ENCODE data around the gene ADGRV1. TPM values are rescaled to one million over a fixed set of nuclear protein-coding genes. Genes with fewer than 3 reads are reported as not detected.
"Not testable (repeated sequence)": the region's sequence is repeated elsewhere in the genome, so short reads cannot be mapped to it uniquely, and the experiment has no call there.

Gene ADGRV1
- polyA plus RNA-seq, 4 donors: 2.6 to 2.9 (median 2.7) TPM; not detected in 1

DNA sequence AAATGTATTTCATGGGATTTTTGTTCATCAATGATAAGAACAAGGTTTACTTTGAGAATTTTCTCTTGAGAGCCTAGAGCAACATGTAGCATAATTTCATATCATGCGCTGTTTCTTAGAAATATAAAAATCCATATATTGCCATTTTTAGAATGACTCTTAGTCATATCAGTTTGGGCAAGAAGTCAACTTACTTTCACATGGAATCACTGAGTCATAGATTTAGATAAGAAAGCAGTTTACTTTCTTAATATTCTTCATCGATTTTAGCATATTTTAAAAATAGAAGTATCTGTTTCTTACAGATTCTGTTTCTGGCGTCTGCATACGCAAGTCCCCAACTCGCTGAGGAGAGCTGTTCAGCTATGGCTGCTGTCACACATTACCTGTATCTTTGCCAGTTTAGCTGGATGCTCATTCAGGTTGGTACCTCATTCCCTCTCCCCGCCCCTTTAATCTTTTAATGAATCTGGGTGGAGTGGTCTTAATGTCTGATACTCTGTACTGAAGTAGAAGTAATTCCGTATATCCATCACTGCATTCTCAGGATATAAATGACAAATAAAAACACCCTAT, 406.6 kb downstream of the ADGRV1 start:
- Histone ChIP-seq H3K4me1 (ENCODE audit: control insufficient read depth in 3 of 3, insufficient read depth in 2 of 3, low read depth in 1 of 3, low read length in 2 of 3) (no peaks in the 10 kb centered on the region), H3K27ac (ENCODE audit: low read depth in 1 of 3, low read length in 2 of 3) (no peak overlapping the region), H3K36me3 (ENCODE audit: control insufficient read depth in 3 of 3, insufficient read depth in 2 of 3, low read depth in 1 of 3, low read length in 3 of 3) (no peaks in the 10 kb centered on the region), H3K4me3 (ENCODE audit: low read depth in 1 of 3, low read length in 3 of 3) (no peak overlapping the region), H3K27me3 (ENCODE audit: control insufficient read depth in 3 of 3, insufficient read depth in 3 of 3, low read length in 3 of 3) (no peaks in the 10 kb centered on the region), H3K9me3 (ENCODE audit: control insufficient read depth in 2 of 2, insufficient read depth in 1 of 2, low read depth in 1 of 2, low read length in 1 of 2) (peaks cover 0 to 6% of the 10 kb centered on the region in 2 donors)
- WGBS, 3 donors: 86 to 90% (median 88%) methylated on average over 7 of the region's 7 CpGs
- FAIRE-seq (no peak), DNase-seq (no peak)

GRCh38 chr5:90967443-90967842, 408.8 kb downstream of the ADGRV1 start:
- no peak for DNase-seq
- Histone ChIP-seq H3K9me3 (ENCODE audit: control insufficient read depth in 2 of 2, insufficient read depth in 1 of 2, low read depth in 1 of 2, low read length in 1 of 2) (peaks cover 0 to 6% of the 10 kb centered on the region in 2 donors), H3K36me3 (ENCODE audit: control insufficient read depth in 3 of 3, insufficient read depth in 2 of 3, low read depth in 1 of 3, low read length in 3 of 3) (no peaks in the 10 kb centered on the region), H3K4me1 (ENCODE audit: control insufficient read depth in 3 of 3, insufficient read depth in 2 of 3, low read depth in 1 of 3, low read length in 2 of 3) (no peaks in the 10 kb centered on the region), H3K4me3 (ENCODE audit: low read depth in 1 of 3, low read length in 3 of 3) (no peak overlapping the region), H3K27ac (ENCODE audit: low read depth in 1 of 3, low read length in 2 of 3) (no peak overlapping the region), H3K27me3 (ENCODE audit: control insufficient read depth in 3 of 3, insufficient read depth in 3 of 3, low read length in 3 of 3) (no peaks in the 10 kb centered on the region)
- WGBS, 3 donors: 43 to 50% (median 45%) methylated on average over 2 of the region's 2 CpGs
- FAIRE-seq: no peak

DNA sequence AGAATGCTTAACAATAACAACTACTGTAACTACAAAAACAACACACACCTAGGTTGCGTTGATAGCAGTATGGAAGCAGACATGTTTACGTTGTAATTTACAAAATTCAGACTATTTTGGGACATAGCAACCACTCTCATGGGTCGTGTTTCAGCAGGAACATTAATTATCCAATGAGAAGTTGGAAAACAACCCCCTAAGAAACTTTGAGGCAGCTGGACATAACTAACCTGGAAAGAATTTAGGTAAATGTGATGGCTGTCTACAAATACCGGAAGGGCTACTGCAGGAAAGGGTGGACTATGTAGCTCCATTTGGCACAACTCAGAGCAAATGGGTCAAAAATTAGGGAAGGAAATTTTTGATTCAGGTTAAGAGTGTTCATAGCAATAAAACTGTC, 409.3 kb downstream of the ADGRV1 start:
- FAIRE-seq: no peak
- Histone ChIP-seq H3K27ac (ENCODE audit: low read depth in 1 of 3, low read length in 2 of 3) (no peak overlapping the region), H3K27me3 (ENCODE audit: control insufficient read depth in 3 of 3, insufficient read depth in 3 of 3, low read length in 3 of 3) (no peaks in the 10 kb centered on the region), H3K36me3 (ENCODE audit: control insufficient read depth in 3 of 3, insufficient read depth in 2 of 3, low read depth in 1 of 3, low read length in 3 of 3) (no peaks in the 10 kb centered on the region), H3K4me3 (ENCODE audit: low read depth in 1 of 3, low read length in 3 of 3) (no peak overlapping the region), H3K9me3 (ENCODE audit: control insufficient read depth in 2 of 2, insufficient read depth in 1 of 2, low read depth in 1 of 2, low read length in 1 of 2) (peaks cover 0 to 6% of the 10 kb centered on the region in 2 donors), H3K4me1 (ENCODE audit: control insufficient read depth in 3 of 3, insufficient read depth in 2 of 3, low read depth in 1 of 3, low read length in 2 of 3) (no peaks in the 10 kb centered on the region)
- 66 to 83% (median 78%) methylated on average over 4 of the region's 4 CpGs for WGBS, 3 donors
- DNase-seq: no peak

DNA sequence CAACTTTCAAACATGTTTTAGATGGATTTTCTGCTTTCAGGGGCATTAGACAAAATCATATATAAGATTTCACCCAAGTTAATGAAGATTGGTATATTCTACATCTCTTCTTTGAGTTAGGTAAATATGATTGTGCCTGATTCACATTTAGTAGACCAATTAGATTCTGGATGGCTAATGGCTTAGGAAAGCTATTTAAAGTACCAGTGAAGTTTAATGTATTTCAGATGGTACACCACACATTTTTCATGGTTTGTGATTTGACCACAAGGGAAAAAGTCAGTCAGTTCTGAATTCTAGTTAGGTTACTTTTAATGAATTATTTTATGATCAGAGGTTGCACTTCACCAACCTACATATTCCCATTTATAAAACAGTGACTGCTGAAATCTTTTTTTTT, 409.7 kb downstream of the ADGRV1 start:
- H3K27me3 ChIP-seq (ENCODE audit: control insufficient read depth in 3 of 3, insufficient read depth in 3 of 3, low read length in 3 of 3): no peaks in the 10 kb centered on the region
- H3K4me1 ChIP-seq (ENCODE audit: control insufficient read depth in 3 of 3, insufficient read depth in 2 of 3, low read depth in 1 of 3, low read length in 2 of 3): no peaks in the 10 kb centered on the region
- no peak overlapping the region for H3K4me3 ChIP-seq (ENCODE audit: low read depth in 1 of 3, low read length in 3 of 3)
- no peak for FAIRE-seq
- H3K27ac ChIP-seq (ENCODE audit: low read depth in 1 of 3, low read length in 2 of 3): no peak overlapping the region
- no peak for DNase-seq
- no peaks in the 10 kb centered on the region for H3K36me3 ChIP-seq (ENCODE audit: control insufficient read depth in 3 of 3, insufficient read depth in 2 of 3, low read depth in 1 of 3, low read length in 3 of 3)
- H3K9me3 ChIP-seq (ENCODE audit: control insufficient read depth in 2 of 2, insufficient read depth in 1 of 2, low read depth in 1 of 2, low read length in 1 of 2): peaks cover 0 to 6% of the 10 kb centered on the region in 2 donors

DNA sequence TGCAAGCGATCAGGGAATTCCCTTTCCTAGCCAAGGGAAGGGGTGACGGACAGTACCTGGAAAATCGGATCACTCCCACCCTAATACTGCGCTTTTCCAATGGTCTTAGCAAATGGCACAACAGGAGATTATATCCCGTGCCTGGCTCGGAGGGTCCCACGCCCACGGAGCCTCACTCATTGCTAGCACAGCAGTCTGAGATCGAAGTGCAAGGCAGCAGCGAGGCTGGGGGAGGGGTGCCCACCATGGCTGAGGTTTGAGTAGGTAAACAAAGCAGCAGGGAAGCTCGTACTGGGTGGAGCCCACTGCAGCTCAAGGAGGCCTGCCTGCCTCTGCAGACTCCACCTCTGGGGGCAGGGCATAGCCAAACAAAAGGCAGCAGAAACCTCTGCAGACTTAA, 411.3 kb downstream of the ADGRV1 start:
- H3K36me3 ChIP-seq (ENCODE audit: control insufficient read depth in 3 of 3, insufficient read depth in 2 of 3, low read depth in 1 of 3, low read length in 3 of 3); H3K4me3 ChIP-seq (ENCODE audit: low read depth in 1 of 3, low read length in 3 of 3); DNase-seq; H3K27me3 ChIP-seq (ENCODE audit: control insufficient read depth in 3 of 3, insufficient read depth in 3 of 3, low read length in 3 of 3); H3K27ac ChIP-seq (ENCODE audit: low read depth in 1 of 3, low read length in 2 of 3); FAIRE-seq; H3K9me3 ChIP-seq (ENCODE audit: control insufficient read depth in 2 of 2, insufficient read depth in 1 of 2, low read depth in 1 of 2, low read length in 1 of 2); H3K4me1 ChIP-seq (ENCODE audit: control insufficient read depth in 3 of 3, insufficient read depth in 2 of 3, low read depth in 1 of 3, low read length in 2 of 3): not testable (repeated sequence)
- WGBS, 3 donors: 84 to 94% (median 91%) methylated on average over 11 of the region's 11 CpGs

GRCh38 chr5:90981177-90981576, 422.6 kb downstream of the ADGRV1 start:
- Histone ChIP-seq H3K4me3 (ENCODE audit: low read depth in 1 of 3, low read length in 3 of 3) (no peak overlapping the region), H3K36me3 (ENCODE audit: control insufficient read depth in 3 of 3, insufficient read depth in 2 of 3, low read depth in 1 of 3, low read length in 3 of 3) (no peaks in the 10 kb centered on the region), H3K4me1 (ENCODE audit: control insufficient read depth in 3 of 3, insufficient read depth in 2 of 3, low read depth in 1 of 3, low read length in 2 of 3) (no peaks in the 10 kb centered on the region), H3K27ac (ENCODE audit: low read depth in 1 of 3, low read length in 2 of 3) (no peak overlapping the region), H3K27me3 (ENCODE audit: control insufficient read depth in 3 of 3, insufficient read depth in 3 of 3, low read length in 3 of 3) (no peaks in the 10 kb centered on the region), H3K9me3 (ENCODE audit: control insufficient read depth in 2 of 2, insufficient read depth in 1 of 2, low read depth in 1 of 2, low read length in 1 of 2) (no peaks in the 10 kb centered on the region)
- FAIRE-seq (no peak), DNase-seq (no peak)
- 92 to 94% (median 93%) methylated on average over 5 of the region's 5 CpGs for WGBS, 3 donors

- H3K27me3 ChIP-seq (ENCODE audit: control insufficient read depth in 3 of 3, insufficient read depth in 3 of 3, low read length in 3 of 3): no peaks in the 10 kb centered on the region
- DNase-seq (no peak), FAIRE-seq (no peak)
- no peaks in the 10 kb centered on the region for H3K36me3 ChIP-seq (ENCODE audit: control insufficient read depth in 3 of 3, insufficient read depth in 2 of 3, low read depth in 1 of 3, low read length in 3 of 3)
- whole genome bisulfite sequencing, 3 donors: 0 to 96% (median 93%) methylated on average over 1 of the region's 1 CpG
- H3K27ac ChIP-seq (ENCODE audit: low read depth in 1 of 3, low read length in 2 of 3): no peak overlapping the region
- H3K9me3 ChIP-seq (ENCODE audit: control insufficient read depth in 2 of 2, insufficient read depth in 1 of 2, low read depth in 1 of 2, low read length in 1 of 2): no peaks in the 10 kb centered on the region
- H3K4me1 ChIP-seq (ENCODE audit: control insufficient read depth in 3 of 3, insufficient read depth in 2 of 3, low read depth in 1 of 3, low read length in 2 of 3): no peaks in the 10 kb centered on the region
- no peak overlapping the region for H3K4me3 ChIP-seq (ENCODE audit: low read depth in 1 of 3, low read length in 3 of 3)
Measured at GRCh38 chr5:90981821-90982220, 423.2 kb downstream of the ADGRV1 start.

GRCh38 chr5:90982576-90982975, 424.0 kb downstream of the ADGRV1 start:
- 66 to 80% (median 70%) methylated on average over 4 of the region's 4 CpGs for WGBS, 3 donors
- no peak for FAIRE-seq

DNA sequence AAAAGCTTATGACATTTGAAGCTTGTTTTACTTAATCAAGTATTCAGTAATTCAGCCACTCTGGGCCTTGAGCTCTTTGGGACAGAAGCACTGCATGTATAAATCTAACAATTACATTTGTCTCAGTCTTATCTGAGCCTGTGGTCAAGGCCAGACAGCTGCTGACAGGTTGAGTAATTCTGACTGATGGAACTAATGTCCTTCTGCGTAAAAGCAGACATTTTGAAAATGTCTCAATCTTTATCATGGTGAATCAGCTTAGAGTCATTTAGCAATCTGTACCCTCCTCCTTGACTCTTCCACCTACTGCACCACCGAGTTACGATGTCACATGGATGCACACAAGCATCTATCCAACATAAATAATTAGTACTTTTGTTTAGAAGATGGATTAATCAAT, 424.6 kb downstream of the ADGRV1 start:
- Histone ChIP-seq H3K9me3 (ENCODE audit: control insufficient read depth in 2 of 2, insufficient read depth in 1 of 2, low read depth in 1 of 2, low read length in 1 of 2) (no peaks in the 10 kb centered on the region), H3K36me3 (ENCODE audit: control insufficient read depth in 3 of 3, insufficient read depth in 2 of 3, low read depth in 1 of 3, low read length in 3 of 3) (no peaks in the 10 kb centered on the region), H3K27ac (ENCODE audit: low read depth in 1 of 3, low read length in 2 of 3) (no peak overlapping the region), H3K27me3 (ENCODE audit: control insufficient read depth in 3 of 3, insufficient read depth in 3 of 3, low read length in 3 of 3) (no peaks in the 10 kb centered on the region), H3K4me3 (ENCODE audit: low read depth in 1 of 3, low read length in 3 of 3) (no peak overlapping the region), H3K4me1 (ENCODE audit: control insufficient read depth in 3 of 3, insufficient read depth in 2 of 3, low read depth in 1 of 3, low read length in 2 of 3) (no peaks in the 10 kb centered on the region)
- DNase-seq (peak in 1 of 2 donors; percentile 8), FAIRE-seq (no peak)
- 64 to 91% (median 87%) methylated on average over 3 of the region's 3 CpGs for WGBS, 3 donors

More at GRCh38 chr5:90982576-90982975, 424.0 kb downstream of the ADGRV1 start:
- H3K27me3 ChIP-seq (ENCODE audit: control insufficient read depth in 3 of 3, insufficient read depth in 3 of 3, low read length in 3 of 3): no peaks in the 10 kb centered on the region
- no peaks in the 10 kb centered on the region for H3K9me3 ChIP-seq (ENCODE audit: control insufficient read depth in 2 of 2, insufficient read depth in 1 of 2, low read depth in 1 of 2, low read length in 1 of 2)
- H3K27ac ChIP-seq (ENCODE audit: low read depth in 1 of 3, low read length in 2 of 3): no peak overlapping the region
- no peaks in the 10 kb centered on the region for H3K36me3 ChIP-seq (ENCODE audit: control insufficient read depth in 3 of 3, insufficient read depth in 2 of 3, low read depth in 1 of 3, low read length in 3 of 3)
- H3K4me1 ChIP-seq (ENCODE audit: control insufficient read depth in 3 of 3, insufficient read depth in 2 of 3, low read depth in 1 of 3, low read length in 2 of 3): no peaks in the 10 kb centered on the region
- no peak overlapping the region for H3K4me3 ChIP-seq (ENCODE audit: low read depth in 1 of 3, low read length in 3 of 3)
- no peak for DNase-seq
